Fibroblast of upper back skin (primary cell): ENCODE measurements around the gene TMEM147.

Experiments used
- DNase-seq: peaks from one replicate; pipeline ENCODE4 v3.0.0-alpha.2; 2013

The TMEM147 gene, protein sequence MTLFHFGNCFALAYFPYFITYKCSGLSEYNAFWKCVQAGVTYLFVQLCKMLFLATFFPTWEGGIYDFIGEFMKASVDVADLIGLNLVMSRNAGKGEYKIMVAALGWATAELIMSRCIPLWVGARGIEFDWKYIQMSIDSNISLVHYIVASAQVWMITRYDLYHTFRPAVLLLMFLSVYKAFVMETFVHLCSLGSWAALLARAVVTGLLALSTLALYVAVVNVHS

DNA sequence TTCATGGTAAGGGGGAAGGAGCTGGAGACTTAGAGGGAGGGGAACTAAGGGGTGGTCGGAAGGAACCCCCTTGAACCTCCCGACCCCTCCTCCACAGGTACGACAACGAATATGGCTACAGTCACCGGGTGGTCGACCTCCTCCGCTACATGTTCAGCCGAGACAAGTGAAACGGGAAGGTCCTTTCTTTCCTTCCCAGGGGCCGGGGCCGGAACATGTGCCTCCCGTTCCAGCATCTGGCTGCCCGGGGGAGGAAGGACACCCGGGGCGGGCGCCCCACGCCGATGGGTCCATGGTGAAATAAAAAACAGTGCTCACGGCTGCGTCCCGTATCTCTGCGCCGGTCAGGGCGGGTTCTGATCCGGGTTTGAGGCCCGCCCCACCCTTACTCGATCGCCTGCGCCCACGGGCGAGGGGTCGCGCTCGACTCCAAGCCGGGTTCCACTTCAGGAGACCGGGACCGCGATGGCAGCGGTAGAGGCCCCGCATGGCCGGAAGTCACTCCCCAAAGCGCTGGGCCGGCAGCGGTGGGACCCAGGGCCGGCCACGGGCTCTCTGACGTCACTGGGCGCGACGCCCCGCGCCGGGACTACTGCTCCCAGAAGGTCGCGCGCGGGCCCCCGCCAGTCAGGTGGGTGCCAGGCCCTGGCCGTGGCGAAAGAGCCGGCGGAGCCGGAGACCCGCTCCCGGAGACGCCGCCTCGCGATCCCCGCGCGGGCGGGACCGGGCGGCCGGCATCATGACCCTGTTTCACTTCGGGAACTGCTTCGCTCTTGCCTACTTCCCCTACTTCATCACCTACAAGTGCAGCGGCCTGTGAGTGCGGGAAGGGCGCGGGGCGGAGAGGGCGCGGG, at the start of gene TMEM147:
Gene TMEM147, plus strand, starts transcription at position 626 of the 854 bp plus-strand sequence. Its CDS starts 114 bp downstream, at position 740.
- peak; percentile 85 for DNase-seq

DNA sequence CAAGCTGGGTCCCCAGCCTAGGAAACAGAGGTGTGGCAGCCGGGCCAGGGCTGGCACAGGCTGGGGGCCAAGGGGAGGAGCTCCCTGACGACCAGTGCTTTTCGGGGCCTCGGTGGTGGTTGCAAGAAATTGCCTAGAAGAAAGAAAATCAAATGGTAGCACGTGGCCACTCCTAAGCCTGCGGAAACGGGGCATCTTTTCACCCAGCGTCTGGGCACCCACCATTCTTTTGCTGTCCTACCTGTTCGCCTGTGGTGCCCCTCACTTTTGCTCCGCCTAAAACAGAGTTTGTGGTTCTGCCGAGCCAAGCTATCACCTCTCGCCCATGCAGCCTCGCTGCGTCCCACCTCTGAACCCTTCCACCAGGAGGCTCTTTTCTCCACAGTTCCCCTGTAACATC, 48.0 kb upstream of the TMEM147 start:
- DNase-seq: no peak

DNA sequence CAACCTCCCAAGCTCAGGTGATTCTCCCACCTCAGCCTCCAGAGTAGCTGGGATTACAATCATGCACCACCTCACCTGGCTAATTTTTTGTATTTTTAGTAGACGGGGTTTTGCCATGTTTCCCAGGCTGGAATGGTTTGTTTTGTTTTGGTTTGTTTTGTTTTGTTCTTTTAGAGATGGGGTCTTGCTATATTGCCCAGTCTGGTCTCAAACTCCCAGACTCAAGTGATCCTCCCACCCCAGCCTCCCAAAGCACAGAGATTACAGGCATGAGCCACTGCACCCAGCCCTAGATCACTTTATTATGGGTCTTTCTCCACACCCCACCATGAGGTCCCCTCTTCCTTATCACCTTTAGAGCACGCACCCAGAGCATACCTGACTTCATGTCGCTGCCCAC, 47.2 kb upstream of the TMEM147 start:
- no peak for DNase-seq

DNA sequence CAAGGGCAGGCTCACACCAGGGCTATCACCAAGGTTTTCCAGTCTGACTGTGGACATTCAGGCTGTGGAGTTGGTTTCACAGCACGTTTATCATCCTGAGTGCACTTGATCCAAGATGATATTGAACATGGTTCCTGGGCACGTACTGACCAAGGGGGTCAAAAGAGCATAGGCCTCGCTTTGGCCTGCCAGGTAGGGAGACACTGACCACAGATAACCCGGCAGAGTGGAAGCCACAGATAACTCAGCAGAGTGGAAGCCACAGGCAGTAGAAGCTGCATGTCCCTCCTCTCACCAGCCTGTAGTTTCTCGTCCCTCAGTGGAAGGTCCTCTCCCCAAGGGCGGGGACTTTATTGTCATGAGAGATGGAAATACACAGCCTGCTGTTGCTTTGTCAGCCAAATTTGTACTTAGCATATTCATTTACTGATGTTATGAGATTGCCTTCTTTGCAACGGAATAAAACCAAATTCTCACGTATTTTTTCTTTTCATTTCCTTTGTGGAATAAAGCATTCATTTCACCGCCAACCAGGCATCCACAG, 46.4 kb upstream of the TMEM147 start:
- DNase-seq: no peak

DNA sequence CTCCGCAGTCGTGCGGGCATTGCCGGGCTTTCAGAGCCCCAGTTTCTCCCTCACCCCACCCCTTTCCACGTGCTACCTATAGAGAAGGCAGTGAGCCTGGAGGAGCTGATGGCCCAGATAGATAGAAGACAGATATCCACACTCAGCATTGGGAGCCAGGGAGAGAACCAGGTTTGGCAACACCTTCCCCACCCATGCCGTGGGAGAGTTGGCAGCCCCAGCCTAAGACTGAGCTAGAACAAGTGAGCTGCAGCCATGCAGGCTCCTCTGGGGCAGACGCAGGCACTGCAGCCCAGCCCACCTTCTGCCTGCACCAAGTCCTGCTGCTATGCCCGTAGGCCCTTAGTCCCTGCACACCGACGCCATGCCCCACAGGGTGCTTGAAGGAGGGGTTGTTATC, 44.8 kb upstream of the TMEM147 start:
- DNase-seq: no peak

DNA sequence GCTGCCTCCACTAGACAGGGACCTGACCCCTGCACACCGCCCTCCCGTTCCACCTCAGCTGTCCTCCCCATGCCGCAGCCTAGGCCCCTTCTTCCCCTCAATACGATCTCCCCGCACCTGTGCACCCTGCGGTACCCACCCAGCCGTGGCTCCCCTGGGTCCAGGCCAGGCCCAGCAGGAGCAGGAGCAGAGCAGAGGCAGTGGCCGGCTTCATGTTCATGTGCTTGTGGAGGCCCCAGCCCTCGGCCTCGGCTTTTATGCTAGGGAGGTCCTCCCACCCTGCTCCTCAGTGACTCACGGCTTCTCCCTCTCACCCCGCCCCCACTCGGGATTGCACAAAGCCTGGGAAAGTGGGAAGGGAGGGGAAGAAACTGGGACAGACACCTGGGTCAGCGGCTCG, 43.7 kb upstream of the TMEM147 start:
- DNase-seq: peak; percentile 16

DNA sequence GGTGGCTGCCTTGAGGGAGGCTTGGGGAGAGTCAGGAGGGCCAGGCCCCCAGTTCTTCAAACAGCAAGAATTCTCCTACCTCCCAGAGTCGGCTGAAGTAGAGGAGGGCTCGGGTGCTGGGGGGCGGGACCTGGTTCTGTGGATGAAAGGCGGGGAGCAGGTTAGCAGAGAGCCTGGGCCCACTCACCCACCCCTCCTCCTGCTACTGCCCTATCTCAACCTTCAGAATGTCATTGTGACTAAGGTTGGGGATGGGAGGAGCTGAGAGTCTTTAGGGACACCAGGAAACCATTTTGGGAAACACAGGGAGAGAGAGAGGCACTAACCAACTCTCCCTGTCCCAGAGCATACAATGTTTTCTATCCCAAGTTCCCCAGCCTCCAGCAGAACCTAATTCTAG, 42.7 kb upstream of the TMEM147 start:
- no peak for DNase-seq

DNA sequence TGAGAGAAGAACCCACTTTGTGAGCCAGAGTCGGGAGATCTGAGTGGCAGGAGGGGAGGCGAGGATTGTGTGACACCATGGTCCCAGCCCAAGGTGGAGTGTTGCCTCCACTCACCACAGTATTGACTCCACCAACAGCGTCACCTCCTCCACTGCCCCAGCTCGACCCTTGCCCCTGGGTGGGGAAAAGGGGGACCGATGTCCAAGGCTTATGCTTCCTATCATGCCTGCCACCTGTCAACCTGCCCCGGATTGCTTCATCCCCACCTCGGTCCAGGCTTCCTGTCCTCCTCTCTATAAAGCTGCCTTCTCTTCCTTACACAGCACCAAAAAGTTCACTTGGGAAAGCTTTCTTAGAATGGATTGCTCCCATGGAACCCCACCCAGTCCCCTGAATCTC, 39.4 kb upstream of the TMEM147 start:
- DNase-seq: no peak

DNA sequence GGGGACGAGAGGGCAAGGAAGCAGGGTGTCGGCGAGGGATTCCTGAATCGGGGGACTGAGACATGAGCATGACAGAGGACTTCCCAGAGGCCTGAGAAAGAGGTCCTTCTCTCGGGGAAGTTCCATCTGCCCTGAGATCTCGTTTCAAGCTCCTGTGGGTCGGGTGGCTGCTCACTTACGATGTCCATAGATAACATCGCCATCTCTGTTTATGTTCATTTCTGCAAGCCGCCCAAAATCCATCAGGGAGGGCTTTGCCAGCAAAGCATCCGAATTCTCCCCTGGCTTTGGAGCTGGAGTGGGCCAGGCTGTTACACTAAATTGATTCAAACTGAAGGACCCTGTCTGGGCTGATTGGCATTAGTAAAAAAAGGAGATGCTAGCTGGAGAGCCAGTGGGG, 37.9 kb upstream of the TMEM147 start:
- no peak for DNase-seq

DNA sequence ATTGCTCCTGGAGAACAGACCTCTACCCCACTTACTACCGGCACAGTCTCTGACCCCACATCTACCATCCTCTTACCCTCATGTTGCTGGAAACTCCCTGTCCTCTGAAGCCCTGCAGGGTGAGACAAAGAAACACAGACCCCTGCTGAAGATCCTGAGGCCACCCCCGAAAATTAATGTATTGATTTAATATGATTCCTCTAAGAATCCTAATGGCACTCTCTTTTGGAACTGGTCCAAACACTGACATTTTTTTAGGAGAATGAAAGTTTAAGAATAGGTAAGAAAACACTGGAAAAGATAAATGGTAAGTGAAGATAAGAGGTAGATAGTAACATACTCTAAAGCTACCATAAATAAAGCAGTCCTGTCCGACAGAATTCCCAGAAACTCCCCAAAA, 37.3 kb upstream of the TMEM147 start:
- no peak for DNase-seq

DNA sequence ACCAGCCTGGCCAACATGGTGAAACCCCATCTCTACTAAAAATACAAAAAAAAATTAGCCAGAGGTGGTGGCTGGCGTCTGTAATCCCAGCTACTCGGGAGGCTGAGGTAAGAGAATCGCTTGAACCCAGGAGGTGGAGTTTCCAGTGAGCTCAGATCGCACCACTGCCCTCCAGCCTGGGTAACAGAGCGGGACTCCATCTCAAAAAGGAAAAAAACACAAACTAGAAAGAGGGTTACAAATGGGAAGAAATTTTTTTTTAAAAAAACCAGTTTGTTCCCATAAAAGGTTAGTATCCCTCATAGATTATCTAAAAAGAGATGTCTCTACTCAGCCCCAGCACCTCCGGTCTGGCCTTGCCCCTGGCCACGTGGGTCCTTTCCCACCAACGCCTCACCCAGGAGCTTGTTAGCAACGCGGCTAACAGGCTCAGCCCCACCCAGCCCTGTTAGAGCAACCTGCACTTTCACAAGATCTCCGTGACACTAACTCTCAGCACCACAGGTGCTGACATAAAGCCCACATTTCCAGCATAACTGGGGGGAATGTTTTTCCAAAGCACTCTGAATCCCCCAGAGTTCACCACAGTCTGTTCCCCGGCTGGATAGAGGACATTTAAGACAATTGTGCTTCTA, 36.3 kb upstream of the TMEM147 start:
- no peak for DNase-seq

DNA sequence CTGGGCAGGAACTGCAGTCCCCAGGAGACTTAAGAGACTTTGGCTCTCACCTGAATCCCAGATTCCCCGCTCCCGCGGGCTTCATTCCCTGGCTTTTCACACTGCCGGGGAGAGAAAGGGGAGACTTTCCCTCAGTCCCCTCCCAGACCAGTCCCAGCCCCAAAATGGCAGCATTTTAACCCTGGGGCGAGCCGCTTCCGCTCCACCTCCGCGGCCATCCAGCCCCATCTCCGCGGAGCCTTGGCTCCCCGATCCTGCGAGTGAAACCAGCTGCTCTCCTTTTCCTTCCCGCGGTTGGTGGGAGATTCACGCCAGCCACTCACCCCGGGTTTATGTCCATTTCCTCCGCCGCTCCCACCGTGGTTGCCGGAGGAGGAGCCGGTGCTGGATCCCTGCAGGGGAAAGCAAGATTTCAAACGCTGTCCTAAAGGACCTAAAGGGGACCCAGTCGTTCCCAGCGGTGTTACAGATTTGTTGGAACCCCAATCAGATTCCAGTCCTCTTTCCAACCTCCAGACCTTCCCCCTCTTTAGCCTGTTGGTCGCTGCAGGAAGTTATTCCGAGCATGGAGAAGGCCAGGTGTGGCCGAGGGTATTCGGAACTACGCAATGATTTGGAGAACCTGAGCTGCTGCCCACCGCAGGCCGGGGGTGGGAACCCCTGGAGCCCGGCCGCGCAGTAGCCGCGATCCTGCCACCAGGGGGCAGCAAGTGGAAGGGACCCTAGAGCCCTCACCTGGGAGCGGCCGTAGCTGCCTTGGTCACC, 35.4 kb upstream of the TMEM147 start:
- peak; percentile 38 for DNase-seq

DNA sequence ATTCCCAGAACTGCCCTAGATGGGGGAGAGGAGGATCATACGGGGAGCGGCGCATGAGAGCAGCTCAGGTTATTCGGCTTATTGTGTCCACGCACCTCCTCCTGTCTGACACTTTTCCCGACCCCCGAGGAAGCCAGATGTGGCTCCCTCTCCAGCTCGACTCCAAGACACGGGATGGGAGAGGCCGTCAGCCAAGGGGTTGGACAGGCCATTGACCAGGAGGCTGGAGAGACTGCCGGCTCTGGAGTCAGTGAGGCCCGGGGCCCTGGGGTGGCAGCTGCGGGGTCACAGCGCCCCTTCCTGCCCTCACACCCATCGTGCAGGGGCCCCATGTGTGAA, 34.8 kb upstream of the TMEM147 start:
- DNase-seq: no peak

DNA sequence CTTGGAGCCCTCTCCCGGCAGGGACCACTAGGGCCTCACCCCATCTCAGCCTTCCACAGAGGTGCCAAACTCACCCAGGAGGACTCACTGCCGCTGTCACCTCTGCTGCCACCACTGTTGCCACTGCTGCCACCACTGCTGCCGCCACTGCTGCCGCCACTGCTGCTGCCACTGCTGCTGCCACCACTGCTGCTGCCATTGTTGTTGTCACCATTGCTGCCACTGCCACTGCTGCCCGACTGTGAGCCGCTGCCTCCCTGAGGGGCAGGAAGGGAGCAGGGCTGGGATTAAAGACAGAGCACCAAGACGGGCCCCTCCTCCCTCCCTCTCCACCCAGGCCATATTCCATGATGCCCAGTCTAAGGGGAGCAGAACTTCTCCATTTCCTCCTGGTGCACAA, 34.1 kb upstream of the TMEM147 start:
- no peak for DNase-seq

DNA sequence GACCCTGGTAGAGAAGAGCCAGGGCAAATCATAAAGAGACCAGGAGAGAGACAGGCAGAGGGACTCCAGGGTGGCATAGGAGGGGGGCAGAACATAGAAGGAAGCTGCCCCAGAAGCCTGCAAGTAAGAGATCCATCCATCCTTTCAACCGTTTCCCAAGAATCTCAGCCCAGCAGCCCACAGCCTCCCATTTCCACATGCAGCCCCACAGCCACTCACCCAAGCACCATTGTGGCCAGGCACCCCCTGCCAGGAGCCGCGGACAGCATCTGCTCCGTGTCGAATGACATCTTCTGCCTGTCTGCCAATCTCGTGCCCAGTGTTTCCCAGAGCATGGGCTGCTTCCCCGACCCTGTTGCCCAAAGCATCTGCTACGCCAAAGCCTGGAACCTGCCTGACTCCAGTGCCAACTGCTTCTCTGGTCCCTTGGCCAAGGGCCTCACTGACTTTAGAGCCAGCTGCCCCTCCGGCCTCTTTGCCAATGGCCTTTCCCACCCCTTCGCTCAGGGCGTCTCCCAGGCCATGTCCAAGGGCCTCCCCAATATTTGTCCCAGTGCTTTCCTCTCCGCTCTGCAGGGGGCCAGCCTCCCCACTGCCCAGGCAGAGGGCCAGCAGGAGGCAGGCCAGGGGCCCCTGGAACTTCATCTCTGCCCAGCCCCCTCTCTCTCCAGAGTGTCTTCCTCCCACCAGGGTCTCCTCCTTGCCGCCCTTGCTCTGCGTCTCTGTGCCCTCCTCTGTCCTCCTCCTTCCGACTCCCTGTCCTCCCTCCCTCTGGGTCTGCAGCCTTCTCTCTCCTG, 32.4 kb upstream of the TMEM147 start:
- DNase-seq: no peak

DNA sequence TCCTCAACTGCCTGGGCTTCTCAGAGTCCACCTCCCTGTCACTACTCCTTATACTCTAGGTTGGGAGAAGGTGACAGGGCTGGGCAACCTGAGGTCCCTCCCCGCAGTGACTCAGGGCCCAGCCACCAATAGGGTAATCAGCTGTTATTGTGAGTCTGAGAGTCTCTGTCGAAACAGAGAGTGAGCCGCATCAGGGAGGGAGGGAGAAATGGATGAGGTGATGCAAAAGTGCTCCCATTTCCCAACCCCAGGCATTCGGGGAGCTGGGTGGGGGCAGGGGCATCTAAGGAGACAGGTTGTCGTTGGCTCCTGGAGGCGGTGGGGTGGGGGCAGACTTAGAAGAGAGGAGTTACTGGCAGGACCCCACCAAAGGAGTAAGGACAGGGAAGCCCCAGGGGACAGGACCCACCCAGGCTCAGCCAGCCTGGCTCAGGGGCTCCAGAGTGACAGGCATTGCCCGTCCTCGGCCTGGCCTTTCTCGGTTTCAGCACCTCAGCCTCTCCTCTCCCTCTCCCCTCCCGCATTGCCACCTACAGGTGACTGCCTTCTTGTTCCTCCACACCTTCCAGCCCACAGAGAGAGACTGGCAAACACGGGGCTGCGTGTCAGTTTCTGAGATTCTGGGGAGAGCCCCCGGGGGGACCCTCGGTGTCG, 31.7 kb upstream of the TMEM147 start, which contains the start of gene DMKN:
Gene DMKN, minus strand, starts transcription at position 22 of the 654 bp plus-strand sequence. CDS start 174 bp downstream, outside the sequence.
- DNase-seq: peak; percentile 42

DNA sequence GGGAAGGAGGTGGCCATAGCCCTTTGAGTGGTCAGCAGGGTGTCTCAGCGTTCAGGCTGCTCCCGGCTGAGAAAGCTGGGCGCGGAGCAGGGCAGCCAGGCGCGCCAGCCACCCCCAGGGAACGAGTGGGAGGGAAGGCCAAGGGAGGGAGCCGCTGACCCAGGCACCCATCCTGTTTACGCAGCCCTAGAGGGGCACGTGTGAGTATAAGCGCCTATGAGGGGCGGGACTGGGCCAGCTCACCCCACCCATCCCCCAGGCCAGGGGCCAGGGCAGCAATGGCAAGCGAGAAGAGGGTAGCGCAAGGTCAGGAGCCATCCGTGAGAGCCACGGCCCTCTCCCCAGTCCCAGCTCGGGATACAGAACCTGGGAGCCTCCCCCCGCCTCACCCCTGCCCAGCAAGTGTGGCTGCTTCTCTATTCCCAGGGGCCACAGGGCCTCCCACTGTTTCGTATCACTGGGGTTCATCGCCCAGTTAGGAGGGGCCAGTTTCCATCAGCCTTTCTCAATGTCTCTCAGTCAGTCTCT, 31.1 kb upstream of the TMEM147 start:
- DNase-seq: no peak

DNA sequence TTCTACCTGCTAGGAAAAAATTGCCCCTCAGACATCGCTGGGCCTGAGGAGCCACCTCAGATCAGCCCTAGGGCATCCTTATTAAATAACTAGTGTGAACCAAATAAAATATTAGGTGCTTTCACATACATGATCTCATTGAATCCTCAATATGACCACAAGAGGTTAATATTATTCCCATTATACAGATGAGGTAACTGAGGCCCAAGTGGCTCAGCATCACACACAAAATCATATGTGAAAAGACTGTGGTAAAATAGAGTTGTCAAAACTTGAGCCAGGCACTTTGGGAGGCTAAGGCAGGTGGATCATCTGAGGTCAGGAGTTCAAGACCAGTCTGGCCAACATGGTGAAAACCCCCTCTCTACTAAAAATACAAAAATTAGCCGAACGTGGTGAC, 29.1 kb upstream of the TMEM147 start:
- DNase-seq: no peak

DNA sequence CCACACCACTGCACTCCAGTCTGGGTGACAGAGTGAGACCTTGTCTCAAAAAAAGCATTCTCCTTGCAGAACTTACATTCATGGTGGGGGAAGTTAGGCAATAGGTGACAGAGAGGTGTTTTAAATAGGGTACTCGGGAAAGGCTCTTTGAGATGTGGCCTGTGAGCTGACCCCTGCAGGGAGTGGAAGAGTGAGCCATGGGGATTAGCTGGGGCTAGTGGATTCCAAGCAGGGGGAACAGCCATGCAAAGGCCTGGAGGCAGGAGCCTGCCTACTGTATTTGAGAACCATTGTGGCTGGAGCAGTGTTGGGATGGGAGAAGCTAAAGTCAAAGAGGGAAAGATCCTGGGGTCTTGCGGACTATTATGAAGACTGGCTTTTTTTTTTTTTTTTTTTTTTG, 28.1 kb upstream of the TMEM147 start:
- no peak for DNase-seq

DNA sequence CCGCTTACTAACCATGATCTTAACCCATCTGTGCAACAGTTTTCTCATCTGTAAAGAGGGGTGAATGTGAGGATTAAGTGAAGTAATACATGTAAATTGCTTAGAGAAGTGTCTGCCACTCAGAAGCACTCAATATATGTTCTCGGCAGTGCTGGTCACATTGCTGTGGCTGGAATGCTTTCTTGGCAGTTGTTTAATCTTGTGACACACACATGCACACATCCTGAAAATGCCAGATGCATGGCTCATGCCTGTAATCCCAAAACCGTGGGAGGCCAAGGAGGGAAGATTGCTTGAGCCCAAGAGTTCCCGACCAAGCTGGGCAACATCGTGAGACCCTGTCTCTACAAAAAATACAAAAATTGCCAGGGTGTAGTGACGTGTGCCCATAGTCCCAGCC, 27.1 kb upstream of the TMEM147 start:
- peak; percentile 97 for DNase-seq

DNA sequence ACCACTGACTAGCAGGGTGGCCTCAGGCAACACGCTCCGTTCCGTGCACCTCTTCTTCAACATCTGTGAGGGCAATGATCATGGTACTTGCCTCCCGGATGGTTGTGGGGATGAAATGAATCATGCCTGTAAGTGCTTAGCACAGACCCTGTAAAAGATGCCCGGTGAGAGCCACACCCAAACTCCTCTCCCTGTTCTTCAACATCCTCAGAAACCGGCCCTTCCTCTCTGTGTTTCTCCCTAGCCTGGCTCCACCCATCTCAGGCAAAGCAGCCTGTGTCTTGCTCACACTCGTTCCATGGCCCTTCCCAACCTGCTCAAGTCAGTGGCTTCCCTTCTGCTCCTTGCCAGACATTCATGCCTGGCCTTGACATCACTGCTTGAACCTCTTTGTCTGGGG, 26.1 kb upstream of the TMEM147 start:
- peak; percentile 22 for DNase-seq
